ENCODE measurements around the gene ZNF296. TPM values are rescaled to one million over a fixed set of nuclear protein-coding genes. Genes with fewer than 3 reads are reported as not detected.

ZNF296 gene
- total RNA-seq, 1 donor from 2014 or later: 1.0 TPM

GRCh38 chr19:45047188-45047797, 29.0 kb downstream of the ZNF296 start:
- DNase-seq (ENCODE audit: low read depth): no peak
- no peaks in the 10 kb centered on the region for H3K27me3 ChIP-seq (ENCODE audit: control insufficient read depth, insufficient read depth, low read length)
- H3K4me3 ChIP-seq (ENCODE audit: low read depth, low read length): no peak overlapping the region
- TF ChIP-seq, protein P1, sequence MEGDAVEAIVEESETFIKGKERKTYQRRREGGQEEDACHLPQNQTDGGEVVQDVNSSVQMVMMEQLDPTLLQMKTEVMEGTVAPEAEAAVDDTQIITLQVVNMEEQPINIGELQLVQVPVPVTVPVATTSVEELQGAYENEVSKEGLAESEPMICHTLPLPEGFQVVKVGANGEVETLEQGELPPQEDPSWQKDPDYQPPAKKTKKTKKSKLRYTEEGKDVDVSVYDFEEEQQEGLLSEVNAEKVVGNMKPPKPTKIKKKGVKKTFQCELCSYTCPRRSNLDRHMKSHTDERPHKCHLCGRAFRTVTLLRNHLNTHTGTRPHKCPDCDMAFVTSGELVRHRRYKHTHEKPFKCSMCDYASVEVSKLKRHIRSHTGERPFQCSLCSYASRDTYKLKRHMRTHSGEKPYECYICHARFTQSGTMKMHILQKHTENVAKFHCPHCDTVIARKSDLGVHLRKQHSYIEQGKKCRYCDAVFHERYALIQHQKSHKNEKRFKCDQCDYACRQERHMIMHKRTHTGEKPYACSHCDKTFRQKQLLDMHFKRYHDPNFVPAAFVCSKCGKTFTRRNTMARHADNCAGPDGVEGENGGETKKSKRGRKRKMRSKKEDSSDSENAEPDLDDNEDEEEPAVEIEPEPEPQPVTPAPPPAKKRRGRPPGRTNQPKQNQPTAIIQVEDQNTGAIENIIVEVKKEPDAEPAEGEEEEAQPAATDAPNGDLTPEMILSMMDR (IDR thresholded peaks at IDR 0.05; ENCODE audit: insufficient read depth, low read length, poor library complexity, severe bottlenecking): no peak
- H3K36me3 ChIP-seq (ENCODE audit: control insufficient read depth, insufficient read depth, low read length): peaks cover 2% of the 10 kb centered on the region

- no peak for DNase-seq (ENCODE audit: low read depth)
- TF ChIP-seq, protein P1 (IDR thresholded peaks at IDR 0.05; ENCODE audit: insufficient read depth, low read length, poor library complexity, severe bottlenecking): no peak
- Histone ChIP-seq H3K4me3 (ENCODE audit: low read depth, low read length) (no peak overlapping the region), H3K27me3 (ENCODE audit: control insufficient read depth, insufficient read depth, low read length) (no peaks in the 10 kb centered on the region), H3K36me3 (ENCODE audit: control insufficient read depth, insufficient read depth, low read length) (peaks cover 4% of the 10 kb centered on the region)
Measured at GRCh38 chr19:45046355-45046754, 29.9 kb downstream of the ZNF296 start.

DNA sequence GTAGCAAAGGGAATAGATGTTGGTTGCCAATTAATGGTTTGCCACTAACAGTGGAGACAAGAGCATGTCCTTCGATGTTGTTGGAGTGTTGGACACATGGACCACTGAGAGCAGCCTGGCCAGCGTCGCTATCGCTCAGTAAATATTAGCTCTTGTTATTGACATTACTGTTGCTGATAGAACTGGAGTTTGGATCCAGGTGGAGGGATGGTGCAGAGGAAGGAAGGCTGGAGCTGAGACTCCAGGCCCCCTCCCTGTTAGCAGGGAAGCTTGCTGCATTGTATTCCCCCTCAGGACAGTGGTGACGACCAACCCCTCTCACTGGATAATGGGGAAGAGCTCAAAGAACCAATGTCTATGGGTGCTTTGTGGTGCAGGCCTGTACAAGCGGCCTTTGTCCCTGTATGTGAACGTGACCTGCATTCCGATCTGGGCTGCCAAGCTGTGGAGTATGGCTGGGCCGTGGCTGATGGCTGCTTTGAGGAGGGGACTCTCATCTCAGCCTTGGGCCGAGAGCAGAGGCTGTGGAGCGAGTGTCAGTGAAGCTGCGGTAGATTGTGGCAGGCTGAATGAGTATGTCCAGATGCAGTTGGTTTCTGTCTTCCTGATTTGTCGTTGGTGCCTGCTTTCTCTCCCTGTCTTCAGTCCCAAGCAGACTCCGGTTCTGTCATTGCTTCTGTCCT, 30.5 kb downstream of the ZNF296 start:
- Histone ChIP-seq H3K27me3 (ENCODE audit: control insufficient read depth, insufficient read depth, low read length) (no peaks in the 10 kb centered on the region), H3K4me3 (ENCODE audit: low read depth, low read length) (no peak overlapping the region), H3K36me3 (ENCODE audit: control insufficient read depth, insufficient read depth, low read length) (peaks cover 4% of the 10 kb centered on the region)
- TF ChIP-seq, protein P1 (IDR thresholded peaks at IDR 0.05; ENCODE audit: insufficient read depth, low read length, poor library complexity, severe bottlenecking): no peak
- DNase-seq (ENCODE audit: low read depth): no peak

DNA sequence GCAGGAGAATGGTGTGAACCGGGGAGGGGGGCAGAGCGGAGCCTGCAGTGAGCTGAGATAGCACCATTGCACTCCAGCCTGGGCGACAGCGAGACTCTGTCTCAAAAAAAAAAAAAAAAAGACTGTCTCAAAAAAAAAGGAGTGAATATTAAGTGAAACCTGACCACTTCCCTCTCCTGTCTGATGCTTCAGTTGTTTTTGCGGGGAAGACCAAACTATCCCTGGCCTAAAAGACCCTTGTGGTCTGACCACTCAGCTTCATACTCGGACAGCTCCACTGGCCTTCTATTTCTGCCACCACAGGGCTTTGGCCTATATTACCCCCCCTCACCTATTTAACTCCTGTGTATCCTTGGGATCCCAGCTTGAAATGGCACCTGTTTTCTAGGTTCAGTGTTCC, 35.2 kb downstream of the ZNF296 start:
- TF ChIP-seq, protein P1 (IDR thresholded peaks at IDR 0.05; ENCODE audit: insufficient read depth, low read length, poor library complexity, severe bottlenecking): no peak
- DNase-seq (ENCODE audit: low read depth): no peak
- peaks cover 4% of the 10 kb centered on the region for H3K36me3 ChIP-seq (ENCODE audit: control insufficient read depth, insufficient read depth, low read length)
- H3K27me3 ChIP-seq (ENCODE audit: control insufficient read depth, insufficient read depth, low read length): no peaks in the 10 kb centered on the region
- no peak overlapping the region for H3K4me3 ChIP-seq (ENCODE audit: low read depth, low read length)

DNA sequence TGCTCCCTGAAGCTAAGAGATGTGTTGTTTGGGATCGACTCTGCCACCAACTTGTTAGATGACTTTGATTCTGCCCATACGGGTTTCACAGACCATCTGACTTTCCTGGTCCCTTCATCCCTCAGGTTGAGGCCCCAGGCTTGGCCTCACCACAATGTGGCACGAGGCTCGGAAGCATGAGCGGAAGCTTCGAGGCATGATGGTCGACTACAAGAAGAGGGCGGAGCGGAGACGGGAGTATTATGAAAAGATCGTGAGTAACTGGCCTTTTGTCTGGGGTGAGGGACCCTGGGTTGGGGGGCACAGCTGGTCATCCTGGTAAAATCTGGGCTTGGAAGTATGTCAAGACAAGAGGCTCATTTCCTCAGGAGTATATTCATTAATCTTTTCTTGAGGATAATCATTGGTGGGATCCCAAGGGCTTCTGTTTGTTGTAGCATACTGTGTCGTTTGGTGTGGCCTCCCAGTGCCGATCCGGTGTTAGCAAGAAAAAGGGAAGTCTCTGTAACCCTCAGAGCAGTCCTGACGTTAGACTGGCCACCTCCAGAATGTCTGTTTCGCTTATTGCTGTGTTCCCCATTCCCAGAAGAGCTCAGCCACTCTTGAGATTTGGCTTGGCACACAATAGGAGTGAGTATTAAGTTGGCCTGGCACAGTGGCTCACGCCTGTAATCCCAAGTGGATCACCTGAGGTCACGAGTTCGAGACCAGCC, 36.1 kb downstream of the ZNF296 start:
- Histone ChIP-seq H3K36me3 (ENCODE audit: control insufficient read depth, insufficient read depth, low read length) (peaks cover 6% of the 10 kb centered on the region), H3K4me3 (ENCODE audit: low read depth, low read length) (peak overlapping the region; percentile 68), H3K27me3 (ENCODE audit: control insufficient read depth, insufficient read depth, low read length) (no peaks in the 10 kb centered on the region)
- DNase-seq (ENCODE audit: low read depth): no peak
- TF ChIP-seq, protein P1 (IDR thresholded peaks at IDR 0.05; ENCODE audit: insufficient read depth, low read length, poor library complexity, severe bottlenecking): no peak
